ENCODE results near the gene CCDC171.

DNA sequence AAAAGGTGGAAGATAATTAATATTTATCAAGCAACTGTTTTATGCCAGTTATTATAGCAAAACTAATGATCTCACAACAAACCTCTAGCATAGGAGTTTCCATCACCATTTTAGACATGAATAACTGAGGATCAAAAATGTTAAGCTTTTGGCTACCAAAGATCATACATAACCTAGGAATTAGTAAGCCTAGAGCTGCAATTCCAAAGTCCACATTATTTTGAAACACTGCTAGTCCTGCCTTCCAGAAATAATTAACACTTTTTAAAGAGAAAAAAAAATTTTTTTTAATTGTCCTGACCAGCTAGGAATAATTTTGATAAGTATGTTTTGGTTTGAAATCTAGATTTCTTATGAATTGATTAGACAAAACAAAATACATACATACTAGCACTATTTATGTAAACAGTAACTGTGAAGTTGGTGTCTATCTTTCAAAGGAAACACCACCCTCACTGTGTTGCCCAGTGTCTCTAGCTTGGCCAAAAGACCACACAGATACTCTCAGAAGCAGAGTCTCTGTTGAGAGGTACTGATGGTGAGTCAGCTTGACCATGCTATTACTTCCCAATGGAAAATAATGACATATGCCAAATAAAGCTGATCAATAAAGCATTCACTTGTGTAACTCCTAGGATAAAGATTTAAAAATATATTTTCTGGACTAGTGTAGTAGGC, 422.4 kb downstream of the CCDC171 start:
- TF ChIP-seq, protein P1, sequence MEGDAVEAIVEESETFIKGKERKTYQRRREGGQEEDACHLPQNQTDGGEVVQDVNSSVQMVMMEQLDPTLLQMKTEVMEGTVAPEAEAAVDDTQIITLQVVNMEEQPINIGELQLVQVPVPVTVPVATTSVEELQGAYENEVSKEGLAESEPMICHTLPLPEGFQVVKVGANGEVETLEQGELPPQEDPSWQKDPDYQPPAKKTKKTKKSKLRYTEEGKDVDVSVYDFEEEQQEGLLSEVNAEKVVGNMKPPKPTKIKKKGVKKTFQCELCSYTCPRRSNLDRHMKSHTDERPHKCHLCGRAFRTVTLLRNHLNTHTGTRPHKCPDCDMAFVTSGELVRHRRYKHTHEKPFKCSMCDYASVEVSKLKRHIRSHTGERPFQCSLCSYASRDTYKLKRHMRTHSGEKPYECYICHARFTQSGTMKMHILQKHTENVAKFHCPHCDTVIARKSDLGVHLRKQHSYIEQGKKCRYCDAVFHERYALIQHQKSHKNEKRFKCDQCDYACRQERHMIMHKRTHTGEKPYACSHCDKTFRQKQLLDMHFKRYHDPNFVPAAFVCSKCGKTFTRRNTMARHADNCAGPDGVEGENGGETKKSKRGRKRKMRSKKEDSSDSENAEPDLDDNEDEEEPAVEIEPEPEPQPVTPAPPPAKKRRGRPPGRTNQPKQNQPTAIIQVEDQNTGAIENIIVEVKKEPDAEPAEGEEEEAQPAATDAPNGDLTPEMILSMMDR (IDR thresholded peaks at IDR 0.05 in 2 of 3, conservative IDR thresholded peaks at IDR 0.05 in 1 of 3; ENCODE audit: control insufficient read depth in 2 of 3, extremely low read depth in 1 of 3, insufficient read depth in 1 of 3, low read depth in 3 of 3, low read length in 3 of 3): no peak
- TF ChIP-seq YY1 (IDR thresholded peaks at IDR 0.05; ENCODE audit: low read depth, low read length): no peak
- TF ChIP-seq CREM (IDR thresholded peaks at IDR 0.05; ENCODE audit: low read depth): no peak
- no peak for TF ChIP-seq SMC3 (IDR thresholded peaks at IDR 0.05; ENCODE audit: borderline replicate concordance, low read length)
- TF ChIP-seq RAD21 (IDR thresholded peaks at IDR 0.05; ENCODE audit: insufficient read depth, low read depth, low read length): no peak

All from GM12878 (cell line).